ENCODE results near the gene KRT77.
A peak's percentile ranks its signal among the peaks of the same experiment; 100 is the strongest.

The KRT77 gene

DNA sequence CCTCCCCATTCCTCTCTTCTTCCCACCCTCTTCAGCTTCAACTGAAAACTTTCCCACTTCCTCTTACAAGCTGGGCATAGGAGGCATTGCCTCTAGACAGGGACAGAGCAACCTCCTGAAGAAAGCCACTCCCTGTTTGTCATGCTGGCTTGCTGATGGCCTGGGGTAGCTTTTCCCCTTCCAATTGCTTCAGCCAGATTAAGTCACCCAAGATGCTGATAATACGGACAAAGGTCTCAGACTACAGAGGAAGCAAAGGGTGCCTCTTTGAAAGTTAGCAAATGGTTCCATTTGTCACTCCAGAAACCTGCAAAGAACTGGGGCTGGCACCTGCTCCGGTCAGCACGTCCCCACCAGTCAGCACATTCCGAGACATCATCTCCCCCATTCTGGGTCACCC, 57.3 kb downstream of the KRT77 start:
- CTCF ChIA-PET: no interaction called here
- Histone ChIP-seq H3K4me3 (ENCODE audit: control insufficient read depth in 1 of 7, extremely low read depth in 1 of 7, insufficient read depth in 4 of 7, low read depth in 2 of 7, low read length in 6 of 7) (no peak overlapping the region), H3K4me1 (ENCODE audit: control extremely low read depth in 1 of 4, control insufficient read depth in 4 of 4, insufficient read depth in 4 of 4, low read length in 3 of 4) (peaks cover 3 to 23% (median 17%) of the 10 kb centered on the region in 4 experiments), H3K36me3 (ENCODE audit: control insufficient read depth in 4 of 4, insufficient read depth in 4 of 4, low read length in 3 of 4) (no peaks in the 10 kb centered on the region), H3K9me3 (ENCODE audit: control extremely low read depth in 1 of 5, control insufficient read depth in 4 of 5, insufficient read depth in 2 of 5, low read depth in 1 of 5, low read length in 4 of 5) (no peaks in the 10 kb centered on the region), H3K27me3 (replicated peaks in 2 of 5; ENCODE audit: control insufficient read depth in 4 of 5, insufficient read depth in 5 of 5, low read length in 4 of 5) (no peaks in the 10 kb centered on the region), H3K27ac (ENCODE audit: insufficient read depth in 1 of 2, low read depth in 1 of 2, low read length in 2 of 2, poor library complexity in 1 of 2, severe bottlenecking in 2 of 2) (no peak overlapping the region)
- 89% methylated on average over 4 of the region's 4 CpGs for WGBS (ENCODE audit: insufficient coverage)
- DNase-seq: no peak
- POLR2A ChIA-PET: no interaction called here

DNA sequence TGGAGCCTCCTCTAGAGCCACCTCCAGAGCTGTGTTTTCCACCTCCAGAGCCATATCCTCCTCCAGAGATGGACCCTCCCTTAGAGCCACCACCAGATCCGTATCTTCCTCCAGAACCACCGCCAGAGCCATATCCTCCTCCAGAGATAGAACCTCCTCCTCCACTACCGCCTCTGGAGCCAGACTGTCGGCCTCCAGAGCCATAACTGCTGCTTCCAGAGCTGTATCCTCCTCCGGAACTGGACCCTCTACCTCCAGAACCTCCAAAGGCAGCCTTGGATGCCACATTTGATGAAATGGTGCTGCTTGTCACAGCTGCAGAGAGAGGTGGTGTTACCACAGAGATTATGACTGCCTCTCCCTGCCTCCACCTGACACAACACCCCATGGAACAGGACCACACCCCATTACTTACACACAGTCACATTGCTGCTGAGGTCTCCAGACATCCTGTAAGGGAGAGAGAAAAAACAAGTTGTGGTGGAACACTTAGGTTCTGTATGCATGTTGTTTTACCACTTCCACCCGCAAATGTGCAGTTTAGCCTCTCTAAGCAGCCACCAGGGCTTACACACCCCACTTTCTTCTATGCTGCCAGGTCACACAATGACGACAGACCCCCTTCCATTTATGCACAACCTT, 58.1 kb downstream of the KRT77 start:
- H3K4me1 ChIP-seq (ENCODE audit: control extremely low read depth in 1 of 4, control insufficient read depth in 4 of 4, insufficient read depth in 4 of 4, low read length in 3 of 4): peaks cover 3 to 23% (median 15%) of the 10 kb centered on the region in 4 experiments
- no peaks in the 10 kb centered on the region for H3K36me3 ChIP-seq (ENCODE audit: control insufficient read depth in 4 of 4, insufficient read depth in 4 of 4, low read length in 3 of 4)
- WGBS (ENCODE audit: insufficient coverage): 53% methylated on average over 5 of the region's 7 CpGs
- ChIA-PET POLR2A (no interaction called here), CTCF (interaction anchor here (1.1 kb wide), 1 partner anchor 221 kb away, joined by 3 read pairs; no protein-coding TSS in a partner anchor)
- no peaks in the 10 kb centered on the region for H3K9me3 ChIP-seq (ENCODE audit: control extremely low read depth in 1 of 5, control insufficient read depth in 4 of 5, insufficient read depth in 2 of 5, low read depth in 1 of 5, low read length in 4 of 5)
- peak; percentile 15 to 87 (median 76) for DNase-seq
- no peak overlapping the region for H3K4me3 ChIP-seq (ENCODE audit: control insufficient read depth in 1 of 7, extremely low read depth in 1 of 7, insufficient read depth in 4 of 7, low read depth in 2 of 7, low read length in 6 of 7)
- H3K27ac ChIP-seq (ENCODE audit: insufficient read depth in 1 of 2, low read depth in 1 of 2, low read length in 2 of 2, poor library complexity in 1 of 2, severe bottlenecking in 2 of 2): no peak overlapping the region
- H3K27me3 ChIP-seq (replicated peaks in 2 of 5; ENCODE audit: control insufficient read depth in 4 of 5, insufficient read depth in 5 of 5, low read length in 4 of 5): no peaks in the 10 kb centered on the region

DNA sequence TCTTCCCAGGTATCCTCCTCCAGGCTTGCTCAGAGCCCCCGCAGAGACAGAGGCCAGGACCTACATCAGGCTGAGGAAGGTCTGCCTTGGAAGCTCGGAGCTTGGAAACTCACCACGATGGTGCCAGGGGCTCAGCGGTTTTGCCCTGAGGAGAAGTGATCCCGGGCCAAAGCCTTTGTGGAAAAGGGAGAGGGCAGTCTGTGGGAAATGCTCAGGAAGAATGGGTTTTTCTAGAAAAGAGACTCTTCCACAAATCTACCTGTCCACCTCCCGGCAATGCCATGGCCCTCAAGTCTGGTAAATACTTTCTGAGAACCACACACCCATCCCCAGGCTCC, 59.3 kb downstream of the KRT77 start:
- peaks cover 3 to 23% (median 15%) of the 10 kb centered on the region in 4 experiments for H3K4me1 ChIP-seq (ENCODE audit: control extremely low read depth in 1 of 4, control insufficient read depth in 4 of 4, insufficient read depth in 4 of 4, low read length in 3 of 4)
- no peaks in the 10 kb centered on the region for H3K9me3 ChIP-seq (ENCODE audit: control extremely low read depth in 1 of 5, control insufficient read depth in 4 of 5, insufficient read depth in 2 of 5, low read depth in 1 of 5, low read length in 4 of 5)
- no peaks in the 10 kb centered on the region for H3K27me3 ChIP-seq (replicated peaks in 2 of 5; ENCODE audit: control insufficient read depth in 4 of 5, insufficient read depth in 5 of 5, low read length in 4 of 5)
- WGBS (ENCODE audit: insufficient coverage): 100% methylated on average over 3 of the region's 6 CpGs
- ChIA-PET CTCF (no interaction called here), POLR2A (no interaction called here)
- H3K4me3 ChIP-seq (ENCODE audit: control insufficient read depth in 1 of 7, extremely low read depth in 1 of 7, insufficient read depth in 4 of 7, low read depth in 2 of 7, low read length in 6 of 7): no peak overlapping the region
- no peak for DNase-seq
- no peaks in the 10 kb centered on the region for H3K36me3 ChIP-seq (ENCODE audit: control insufficient read depth in 4 of 4, insufficient read depth in 4 of 4, low read length in 3 of 4)
- no peak overlapping the region for H3K27ac ChIP-seq (ENCODE audit: insufficient read depth in 1 of 2, low read depth in 1 of 2, low read length in 2 of 2, poor library complexity in 1 of 2, severe bottlenecking in 2 of 2)

DNA sequence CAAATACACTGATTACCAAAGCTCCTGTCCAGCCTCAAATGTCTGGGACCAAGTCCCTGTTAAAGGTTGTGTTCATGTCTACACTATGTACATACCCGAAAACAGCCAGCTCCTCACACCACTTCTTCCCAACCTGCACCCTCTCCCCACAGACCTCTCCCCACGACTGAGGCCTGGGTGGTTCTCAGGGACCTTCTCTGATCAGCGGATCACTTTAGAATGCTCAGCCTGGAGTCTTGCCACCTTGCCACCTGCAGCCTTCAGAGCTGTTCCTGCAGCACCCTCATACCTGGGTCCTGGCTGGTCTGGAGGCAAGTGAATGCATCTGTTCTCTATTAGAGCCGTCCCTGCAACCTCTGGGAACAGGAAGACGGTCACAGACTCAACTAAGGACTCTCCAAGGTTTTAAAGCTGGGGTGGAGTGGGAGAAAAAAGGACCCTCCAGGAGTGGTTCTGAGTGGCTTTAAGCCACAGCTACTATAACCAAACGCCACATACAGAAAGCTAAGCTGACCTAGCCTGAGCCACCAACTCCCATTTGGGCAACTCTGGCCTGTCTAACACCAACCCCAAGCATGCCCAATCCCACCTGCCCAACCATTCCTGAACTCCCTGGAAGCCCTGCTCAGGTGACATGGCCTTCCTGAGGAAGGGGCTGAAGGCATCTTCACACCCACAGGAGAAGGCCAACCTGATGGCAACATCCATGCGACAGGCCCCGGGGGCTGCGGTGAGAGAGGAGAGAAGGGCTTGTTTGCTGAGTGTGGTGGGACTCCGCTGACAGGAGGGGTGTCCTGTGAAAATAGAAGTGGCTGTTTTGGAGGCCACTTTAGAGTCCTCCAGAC, 59.9 kb downstream of the KRT77 start:
- DNase-seq: no peak
- 95% methylated on average over 6 of the region's 10 CpGs for WGBS (ENCODE audit: insufficient coverage)
- no peaks in the 10 kb centered on the region for H3K36me3 ChIP-seq (ENCODE audit: control insufficient read depth in 4 of 4, insufficient read depth in 4 of 4, low read length in 3 of 4)
- no peak overlapping the region for H3K4me3 ChIP-seq (ENCODE audit: control insufficient read depth in 1 of 7, extremely low read depth in 1 of 7, insufficient read depth in 4 of 7, low read depth in 2 of 7, low read length in 6 of 7)
- H3K27me3 ChIP-seq (replicated peaks in 2 of 5; ENCODE audit: control insufficient read depth in 4 of 5, insufficient read depth in 5 of 5, low read length in 4 of 5): no peaks in the 10 kb centered on the region
- H3K4me1 ChIP-seq (ENCODE audit: control extremely low read depth in 1 of 4, control insufficient read depth in 4 of 4, insufficient read depth in 4 of 4, low read length in 3 of 4): peaks cover 3 to 23% (median 14%) of the 10 kb centered on the region in 4 experiments
- no peak overlapping the region for H3K27ac ChIP-seq (ENCODE audit: insufficient read depth in 1 of 2, low read depth in 1 of 2, low read length in 2 of 2, poor library complexity in 1 of 2, severe bottlenecking in 2 of 2)
- CTCF ChIA-PET: interaction anchor here (1.0 to 2.0 kb wide), 2 partner anchors 26 to 33 kb away, joined by 5 to 8 read pairs; no protein-coding TSS in a partner anchor
- H3K9me3 ChIP-seq (ENCODE audit: control extremely low read depth in 1 of 5, control insufficient read depth in 4 of 5, insufficient read depth in 2 of 5, low read depth in 1 of 5, low read length in 4 of 5): no peaks in the 10 kb centered on the region
- POLR2A ChIA-PET: no interaction called here

DNA sequence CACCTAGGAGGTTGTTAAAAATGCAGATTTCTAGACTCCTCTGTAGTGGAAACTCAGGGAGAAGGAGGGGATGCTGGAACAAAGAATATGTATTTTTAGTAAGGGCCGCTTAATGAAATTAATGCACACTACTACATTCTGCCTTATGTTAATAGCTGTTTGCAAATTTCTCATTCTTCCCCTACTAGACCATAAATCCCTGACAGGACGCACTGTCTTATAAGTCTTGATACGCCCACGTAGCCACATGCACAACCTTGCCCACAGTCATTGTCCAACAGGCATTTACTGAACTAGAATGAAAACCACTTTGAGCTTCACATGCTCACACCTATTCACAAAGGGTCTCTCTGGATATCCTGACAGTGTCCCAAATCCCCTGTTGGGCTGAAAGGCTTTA, 61.9 kb downstream of the KRT77 start:
- Histone ChIP-seq H3K4me1 (ENCODE audit: control extremely low read depth in 1 of 4, control insufficient read depth in 4 of 4, insufficient read depth in 4 of 4, low read length in 3 of 4) (peaks cover 3 to 23% (median 16%) of the 10 kb centered on the region in 4 experiments), H3K36me3 (ENCODE audit: control insufficient read depth in 4 of 4, insufficient read depth in 4 of 4, low read length in 3 of 4) (no peaks in the 10 kb centered on the region), H3K9me3 (ENCODE audit: control extremely low read depth in 1 of 5, control insufficient read depth in 4 of 5, insufficient read depth in 2 of 5, low read depth in 1 of 5, low read length in 4 of 5) (no peaks in the 10 kb centered on the region), H3K27ac (ENCODE audit: insufficient read depth in 1 of 2, low read depth in 1 of 2, low read length in 2 of 2, poor library complexity in 1 of 2, severe bottlenecking in 2 of 2) (no peak overlapping the region), H3K27me3 (replicated peaks in 2 of 5; ENCODE audit: control insufficient read depth in 4 of 5, insufficient read depth in 5 of 5, low read length in 4 of 5) (no peaks in the 10 kb centered on the region), H3K4me3 (ENCODE audit: control insufficient read depth in 1 of 7, extremely low read depth in 1 of 7, insufficient read depth in 4 of 7, low read depth in 2 of 7, low read length in 6 of 7) (no peak overlapping the region)
- DNase-seq: no peak
- CTCF ChIA-PET: interaction anchor here (0.7 to 2.0 kb wide), 4 partner anchors 28 to 241 kb away, joined by 3 to 8 read pairs (median 3); no protein-coding TSS in a partner anchor
- WGBS (ENCODE audit: insufficient coverage): 97% methylated on average over 3 of the region's 4 CpGs
- POLR2A ChIA-PET: no interaction called here

Measured in common myeloid progenitor, CD34-positive (primary cell).